GM18951 (cell line): Measurements from ENCODE around the gene ABHD17B.

Experiments used
- POLR2A ChIP-seq: IDR thresholded peaks from 4 replicates; pipeline ENCODE4 v1.6.1; 2011; ENCODE audit warnings: mild to moderate bottlenecking; ENCODE audit not compliant: insufficient read length, insufficient read depth; ENCODE audit errors: extremely low read depth
- in situ Hi-C: fragments of 300-500 bp; cut with MboI; formaldehyde crosslinking; loops from one replicate; pipeline ENCODE4 v1.12.0; 2022; ENCODE audit warnings: low sequenced_read_pairs, mixed read lengths, inconsistent platforms; ENCODE audit not compliant: unreplicated experiment

ABHD17B gene

GRCh38 chr9:71884005-71884404, 27.0 kb downstream of the ABHD17B start:
- no peak for TF ChIP-seq POLR2A
- in situ Hi-C loops = no loop called here

- no peak for TF ChIP-seq POLR2A
- in situ Hi-C loops = no loop called here
Measured at GRCh38 chr9:71879644-71880174, 31.3 kb downstream of the ABHD17B start.

- no peak for TF ChIP-seq POLR2A
Measured at GRCh38 chr9:71878327-71879274, 32.4 kb downstream of the ABHD17B start.

GRCh38 chr9:71876829-71877228, 34.2 kb downstream of the ABHD17B start:
- in situ Hi-C loops = no loop called here

More at GRCh38 chr9:71878327-71879274, 32.4 kb downstream of the ABHD17B start:
- in situ Hi-C loops = no loop called here

GRCh38 chr9:71876106-71876505, 34.9 kb downstream of the ABHD17B start:
- no peak for TF ChIP-seq POLR2A
- in situ Hi-C loops = no loop called here

More at GRCh38 chr9:71876829-71877228, 34.2 kb downstream of the ABHD17B start:
- TF ChIP-seq POLR2A = no peak

GRCh38 chr9:71875345-71875744, 35.6 kb downstream of the ABHD17B start:
- TF ChIP-seq POLR2A = no peak
- in situ Hi-C loops = no loop called here

- in situ Hi-C loops = no loop called here
- no peak for TF ChIP-seq POLR2A
Measured at GRCh38 chr9:71863631-71864030, 47.4 kb downstream of the ABHD17B start.

- TF ChIP-seq POLR2A = no peak
- in situ Hi-C loops = no loop called here
Measured at GRCh38 chr9:71861618-71862017, 49.4 kb downstream of the ABHD17B start.

- no peak for TF ChIP-seq POLR2A
- in situ Hi-C loops = no loop called here
Measured at GRCh38 chr9:71859939-71860338, 51.1 kb downstream of the ABHD17B start.

GRCh38 chr9:71858812-71859211, 52.2 kb downstream of the ABHD17B start:
- in situ Hi-C loops = no loop called here
- TF ChIP-seq POLR2A = no peak

GRCh38 chr9:71858102-71858798, 52.7 kb downstream of the ABHD17B start:
- in situ Hi-C loops = no loop called here
- TF ChIP-seq POLR2A = no peak

GRCh38 chr9:71857159-71857558, 53.8 kb downstream of the ABHD17B start:
- in situ Hi-C loops = no loop called here
- TF ChIP-seq POLR2A = no peak

GRCh38 chr9:71854811-71855210, 56.2 kb downstream of the ABHD17B start:
- in situ Hi-C loops = no loop called here
- TF ChIP-seq POLR2A = no peak
